GM19452 (cell line): ENCODE data around the gene RNFT2.

Experiments used
- ATAC-seq: cut with Tn5 transposase; IDR thresholded peaks from one replicate; pipeline ENCODE4 v1.9.1; 2021; ENCODE audit not compliant: unreplicated experiment

RNFT2 gene

GRCh38 chr12:116709768-116710167 is 28.3 kb upstream of the RNFT2 start:
- no peak for ATAC-seq

GRCh38 chr12:116710370-116711150 is 27.6 kb upstream of the RNFT2 start:
- ATAC-seq: no peak

GRCh38 chr12:116712458-116713303 is 25.4 kb upstream of the RNFT2 start:
- ATAC-seq: no peak

- no peak for ATAC-seq
These were observed 24.6 kb upstream of the RNFT2 start for GRCh38 chr12:116713527-116713926.

GRCh38 chr12:116714175-116714574 is 23.9 kb upstream of the RNFT2 start:
- no peak for ATAC-seq

- no peak for ATAC-seq
These were observed 20.4 kb upstream of the RNFT2 start for GRCh38 chr12:116717466-116718437.

- ATAC-seq: no peak
These were observed 19.3 kb upstream of the RNFT2 start for GRCh38 chr12:116718655-116719454.

GRCh38 chr12:116719731-116720528 is 18.2 kb upstream of the RNFT2 start:
- ATAC-seq: no peak

GRCh38 chr12:116722245-116722644 is 15.9 kb upstream of the RNFT2 start:
- no peak for ATAC-seq

GRCh38 chr12:116726694-116727093 is 11.4 kb upstream of the RNFT2 start:
- ATAC-seq: no peak

- no peak for ATAC-seq
These were observed 10.9 kb upstream of the RNFT2 start for GRCh38 chr12:116727261-116727660.

- no peak for ATAC-seq
These were observed 10.2 kb upstream of the RNFT2 start for GRCh38 chr12:116727891-116728290.

- no peak for ATAC-seq
These were observed 6.3 kb upstream of the RNFT2 start for GRCh38 chr12:116731801-116732200.

GRCh38 chr12:116734156-116734768 is 3.9 kb upstream of the RNFT2 start:
- no peak for ATAC-seq

- ATAC-seq: no peak
These were observed 3.0 kb upstream of the RNFT2 start for GRCh38 chr12:116735084-116735483.

GRCh38 chr12:116735951-116736599 is 2.0 kb upstream of the RNFT2 start:
- no peak for ATAC-seq

- ATAC-seq: no peak
These were observed 947 bp upstream of the RNFT2 start for GRCh38 chr12:116736962-116737773.
